ENCODE data around the gene ZNF532. TPM values are rescaled to one million over a fixed set of nuclear protein-coding genes. Genes with fewer than 3 reads are reported as not detected.

ZNF532 gene
- total RNA-seq, 1 experiment from 2014 or later = 258 TPM

DNA sequence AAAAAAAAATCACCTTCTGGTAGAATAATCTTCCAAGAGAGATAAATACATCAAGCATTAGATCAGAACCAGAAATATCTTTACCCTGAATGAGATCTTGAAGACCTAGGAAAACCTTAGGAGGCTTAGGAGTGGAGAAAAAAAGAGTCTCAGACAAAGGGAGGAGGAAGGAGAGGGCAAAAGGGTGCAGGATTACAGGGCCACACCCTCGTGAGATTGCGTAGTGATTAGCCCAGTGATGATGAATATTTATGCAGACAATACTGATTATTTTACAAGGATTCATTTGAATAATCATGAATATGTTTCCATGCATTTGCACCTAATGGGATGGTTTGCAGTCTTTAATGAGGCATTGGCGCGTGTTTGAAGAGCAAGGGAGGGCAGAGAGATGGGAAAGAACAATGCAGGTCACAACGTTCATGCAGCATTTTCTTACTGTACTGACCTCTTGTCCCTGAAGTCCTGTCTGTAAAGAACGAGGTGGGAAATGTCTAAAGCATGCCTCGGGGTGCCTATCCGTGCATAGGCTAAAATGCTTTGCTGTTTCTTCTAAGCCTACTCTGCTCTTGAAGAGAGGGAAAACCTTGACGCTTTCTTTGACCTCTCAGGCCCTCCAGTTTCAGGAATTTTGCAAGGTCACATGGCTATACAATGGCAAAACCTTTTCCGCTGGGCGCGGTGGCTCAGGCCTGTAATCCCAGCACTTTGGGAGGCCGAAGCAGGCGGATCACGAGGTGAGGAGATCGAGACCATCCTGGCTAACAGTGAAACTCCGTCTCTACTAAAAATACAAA lies 18.6 kb upstream of the ZNF532 start:
- peak overlapping the region; percentile 99 to 100 (median 100) for H3K27ac Mint-ChIP-seq
- no peak overlapping the region for H2BK20ac ChIP-seq (ENCODE audit: low read depth, low read length, poor library complexity, severe bottlenecking)
- peaks cover 0 to 7% (median 2%) of the 10 kb centered on the region in 3 experiments; a peak in 2 of 7 replicates for H3K36me3 Mint-ChIP-seq (ENCODE audit: insufficient read depth in 1 of 3, low read depth in 3 of 3)
- H3K27me3 ChIP-seq (ENCODE audit: insufficient read depth, low read length) = no peaks in the 10 kb centered on the region
- no peaks in the 10 kb centered on the region for H3K79me2 ChIP-seq (ENCODE audit: insufficient read depth, low read length)
- no peaks in the 10 kb centered on the region for H3K23me2 ChIP-seq (ENCODE audit: insufficient read length, low read depth, low read length, poor library complexity, severe bottlenecking)
- H3K18ac ChIP-seq (ENCODE audit: insufficient read length, low read depth, low read length) = no peak overlapping the region
- no peaks in the 10 kb centered on the region for H3K79me1 ChIP-seq (ENCODE audit: insufficient read depth, low read depth, low read length, poor library complexity, severe bottlenecking)
- peaks cover 71 to 78% of the 10 kb centered on the region in 2 experiments for H3K4me1 Mint-ChIP-seq
- no peak for DNase-seq
- no peak overlapping the region for H3K23ac ChIP-seq (ENCODE audit: insufficient read length, low read depth, low read length)
- H3K9me3 Mint-ChIP-seq = no peaks in the 10 kb centered on the region; a peak in 1 of 5 replicates
- no peak overlapping the region for H3K4me2 ChIP-seq (ENCODE audit: insufficient read depth, insufficient read length, low read length)
- WGBS (ENCODE audit: extremely low coverage, insufficient read length, low lambda C conversion rate) = no CpG with 5 or more reads among the region's 17 CpGs
- H3K56ac ChIP-seq (ENCODE audit: insufficient read length, low read depth, low read length) = no peak overlapping the region
- no peak overlapping the region for H4K5ac ChIP-seq (ENCODE audit: insufficient read length, low read depth, low read length)
- no peak overlapping the region for H3T11ph ChIP-seq (ENCODE audit: low read length)
- no peak overlapping the region for H3K4ac ChIP-seq (ENCODE audit: low read depth, low read length)
- H3K4me3 Mint-ChIP-seq = peak overlapping the region; percentile 35 to 42; a peak in 2 of 5 replicates
- no peaks in the 10 kb centered on the region for H3K27me3 Mint-ChIP-seq (ENCODE audit: low read depth)
- no peak overlapping the region for H2AK5ac ChIP-seq (ENCODE audit: insufficient read length, low read length)
- H3K27ac ChIP-seq (ENCODE audit: insufficient read length, low read depth, low read length) = peak overlapping the region; percentile 98
- H2BK120ac ChIP-seq (ENCODE audit: low read depth, low read length, poor library complexity, severe bottlenecking) = no peak overlapping the region
- H4K91ac ChIP-seq (ENCODE audit: insufficient read length, low read depth, low read length) = no peak overlapping the region
- no peak overlapping the region for H3K9ac ChIP-seq (ENCODE audit: extremely low read depth, insufficient read length, low read length)
- H2AFZ ChIP-seq (ENCODE audit: low read length) = no peak overlapping the region
- TF ChIP-seq, protein P1, sequence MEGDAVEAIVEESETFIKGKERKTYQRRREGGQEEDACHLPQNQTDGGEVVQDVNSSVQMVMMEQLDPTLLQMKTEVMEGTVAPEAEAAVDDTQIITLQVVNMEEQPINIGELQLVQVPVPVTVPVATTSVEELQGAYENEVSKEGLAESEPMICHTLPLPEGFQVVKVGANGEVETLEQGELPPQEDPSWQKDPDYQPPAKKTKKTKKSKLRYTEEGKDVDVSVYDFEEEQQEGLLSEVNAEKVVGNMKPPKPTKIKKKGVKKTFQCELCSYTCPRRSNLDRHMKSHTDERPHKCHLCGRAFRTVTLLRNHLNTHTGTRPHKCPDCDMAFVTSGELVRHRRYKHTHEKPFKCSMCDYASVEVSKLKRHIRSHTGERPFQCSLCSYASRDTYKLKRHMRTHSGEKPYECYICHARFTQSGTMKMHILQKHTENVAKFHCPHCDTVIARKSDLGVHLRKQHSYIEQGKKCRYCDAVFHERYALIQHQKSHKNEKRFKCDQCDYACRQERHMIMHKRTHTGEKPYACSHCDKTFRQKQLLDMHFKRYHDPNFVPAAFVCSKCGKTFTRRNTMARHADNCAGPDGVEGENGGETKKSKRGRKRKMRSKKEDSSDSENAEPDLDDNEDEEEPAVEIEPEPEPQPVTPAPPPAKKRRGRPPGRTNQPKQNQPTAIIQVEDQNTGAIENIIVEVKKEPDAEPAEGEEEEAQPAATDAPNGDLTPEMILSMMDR (conservative IDR thresholded peaks at IDR 0.05) = no peak
- no peak overlapping the region for H4K8ac ChIP-seq (replicated peaks; ENCODE audit: insufficient read length, low read depth, low read length)
- no peak overlapping the region for H2BK5ac ChIP-seq (ENCODE audit: insufficient read length, low read length)
- H4K20me1 ChIP-seq (ENCODE audit: control insufficient read depth, insufficient read depth, insufficient read length) = no peaks in the 10 kb centered on the region
- H2BK15ac ChIP-seq (ENCODE audit: low read depth, low read length) = no peak overlapping the region
- H3K4me1 ChIP-seq (ENCODE audit: insufficient read depth, low read length) = peaks cover 30% of the 10 kb centered on the region; the same call in 1 of the 2 replicates
- H2BK12ac ChIP-seq (ENCODE audit: insufficient read length, low read depth, low read length) = no peak overlapping the region
- no peak overlapping the region for H3K14ac ChIP-seq (ENCODE audit: insufficient read depth, low read length)
- H3K9me3 ChIP-seq (ENCODE audit: control insufficient read depth, low read depth, low read length) = no peaks in the 10 kb centered on the region

Measured in H9 (cell line).